IPS-18c (cell line): ENCODE results near the gene TMIGD1.
"Not testable (repeated sequence)": the region's sequence is repeated elsewhere in the genome, so short reads cannot be mapped to it uniquely, and the experiment has no call there.

ENCODE experiments used
- H3K4me3 ChIP-seq: 2 replicates; pipeline ENCODE4 v1.7.0; 2013; ENCODE audit warnings: low read depth, mild to moderate bottlenecking, low read length, moderate library complexity; ENCODE audit not compliant: insufficient read depth
- H3K9me3 ChIP-seq: one replicate; pipeline ENCODE4 v1.6.1; 2013; ENCODE audit warnings: mild to moderate bottlenecking, low read length, moderate library complexity; ENCODE audit not compliant: control insufficient read depth, insufficient read depth

Gene TMIGD1

DNA sequence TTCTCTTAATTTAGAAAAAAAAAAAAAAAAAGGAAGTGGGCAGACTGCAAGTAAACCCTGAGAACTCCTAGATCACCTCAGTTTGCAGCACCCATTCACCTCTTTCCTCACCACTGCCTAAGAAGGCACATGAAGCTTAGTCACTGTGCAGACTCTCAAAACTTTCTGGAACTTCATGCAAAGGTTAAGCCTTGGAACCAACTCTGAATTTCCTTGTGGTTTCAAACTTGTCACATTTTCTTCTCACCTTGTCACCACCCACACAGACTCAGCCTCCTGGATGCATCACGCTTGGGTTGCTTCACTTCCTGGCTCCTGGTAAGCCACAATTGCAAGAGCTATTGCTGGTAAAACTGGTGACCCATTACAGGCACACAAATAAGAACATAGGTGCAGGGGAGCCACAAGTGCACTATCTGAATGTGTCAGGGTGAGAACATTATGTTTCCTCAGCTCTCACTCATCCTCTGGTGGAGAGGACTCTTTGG, 29.9 kb upstream of the TMIGD1 start:
- no peaks in the 10 kb centered on the region for H3K9me3 ChIP-seq
- no peak overlapping the region for H3K4me3 ChIP-seq

DNA sequence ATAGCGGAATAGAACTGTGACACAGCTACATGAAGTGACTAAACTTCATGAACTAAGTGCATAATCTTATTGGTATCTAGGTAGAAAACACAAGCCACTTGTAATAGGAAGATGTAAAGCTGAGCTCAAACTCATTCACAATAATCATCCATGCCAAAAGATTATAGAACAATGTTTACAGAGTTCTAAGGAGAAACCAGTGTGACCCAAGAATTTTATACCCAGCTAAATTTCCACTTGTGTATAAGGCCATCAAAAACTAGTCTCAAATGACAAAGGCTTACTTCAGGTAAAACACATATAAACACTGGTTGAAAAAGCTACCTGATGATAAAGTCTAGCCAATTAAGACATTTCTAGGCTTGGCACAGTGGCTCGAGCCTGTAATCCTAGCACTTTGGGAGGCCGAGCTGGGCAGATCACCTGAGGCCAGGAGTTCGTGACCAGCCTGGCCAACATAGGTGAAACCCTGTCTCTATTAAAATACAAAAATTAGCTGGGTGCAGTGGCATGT, 28.0 kb upstream of the TMIGD1 start:
- H3K4me3 ChIP-seq = no peak overlapping the region

DNA sequence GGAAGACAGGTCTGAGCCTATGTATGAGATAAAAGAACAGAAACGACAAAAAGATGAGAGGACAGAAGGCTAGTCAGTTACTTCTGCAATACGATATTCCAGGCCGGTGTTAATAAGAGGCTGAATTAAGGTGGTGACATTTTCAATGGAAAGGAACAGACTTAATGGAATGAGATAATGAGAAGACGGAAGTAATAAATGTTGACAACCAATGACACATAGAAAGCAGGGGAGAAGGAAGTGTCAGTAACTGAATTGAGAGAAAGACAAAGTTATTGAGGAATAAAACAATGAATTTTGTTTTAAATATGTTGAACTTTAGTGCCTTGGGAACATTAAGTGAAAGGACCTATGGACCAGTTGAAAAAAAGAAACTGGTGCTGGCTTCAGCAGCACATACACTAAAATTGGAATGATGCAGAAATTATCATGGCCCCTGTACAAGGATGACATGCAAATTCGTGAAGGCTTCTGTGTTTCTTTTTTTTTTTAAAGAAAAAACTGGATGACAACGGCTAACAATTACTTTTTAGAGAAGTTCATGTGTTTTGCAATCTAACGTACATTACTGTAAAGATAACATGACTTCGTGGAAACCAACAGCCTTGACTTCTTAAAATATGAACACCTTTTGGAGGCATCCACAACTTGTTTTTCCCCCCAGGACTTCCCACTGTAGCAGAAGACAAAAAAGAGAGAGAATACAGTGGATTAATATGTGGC, 26.4 kb upstream of the TMIGD1 start:
- no peak overlapping the region for H3K4me3 ChIP-seq

More for the DNA sequence above, 28.0 kb upstream of the TMIGD1 start:
- no peaks in the 10 kb centered on the region for H3K9me3 ChIP-seq

DNA sequence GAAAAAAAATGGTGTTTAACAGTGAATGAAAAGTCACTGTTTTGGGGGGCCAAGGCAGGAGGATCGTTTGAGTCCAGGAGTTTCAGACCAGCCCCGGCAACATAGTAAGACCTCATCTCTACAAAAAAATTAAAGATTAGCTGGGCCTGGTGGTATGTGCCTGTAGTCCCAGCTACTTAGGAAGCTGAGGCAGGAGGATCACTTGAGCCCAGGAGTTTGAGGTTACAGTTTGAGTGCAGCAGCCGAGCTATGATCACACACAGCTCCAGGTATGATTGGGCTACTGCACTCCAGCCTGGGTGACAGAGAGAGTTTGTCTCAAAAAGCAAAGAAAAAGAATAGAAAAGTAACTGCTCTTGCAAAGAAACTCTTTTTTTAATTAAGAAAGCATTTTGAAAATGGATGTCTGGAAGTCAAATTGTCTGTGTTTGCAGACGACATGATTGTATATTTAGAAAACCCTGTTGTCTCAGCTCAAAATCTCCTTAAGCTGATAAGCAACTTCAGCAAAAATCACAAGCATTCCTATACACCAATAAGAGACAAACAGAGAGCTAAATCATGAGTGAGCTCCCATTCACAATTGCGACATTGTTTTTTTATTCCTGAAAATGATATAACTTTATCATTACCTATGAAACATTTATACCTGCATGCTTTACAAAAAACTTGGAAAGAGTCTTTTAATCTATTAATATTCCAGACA, 24.4 kb upstream of the TMIGD1 start:
- Histone ChIP-seq H3K9me3 (no peaks in the 10 kb centered on the region), H3K4me3 (no peak overlapping the region)

More for the DNA sequence above, 26.4 kb upstream of the TMIGD1 start:
- H3K9me3 ChIP-seq = no peaks in the 10 kb centered on the region

DNA sequence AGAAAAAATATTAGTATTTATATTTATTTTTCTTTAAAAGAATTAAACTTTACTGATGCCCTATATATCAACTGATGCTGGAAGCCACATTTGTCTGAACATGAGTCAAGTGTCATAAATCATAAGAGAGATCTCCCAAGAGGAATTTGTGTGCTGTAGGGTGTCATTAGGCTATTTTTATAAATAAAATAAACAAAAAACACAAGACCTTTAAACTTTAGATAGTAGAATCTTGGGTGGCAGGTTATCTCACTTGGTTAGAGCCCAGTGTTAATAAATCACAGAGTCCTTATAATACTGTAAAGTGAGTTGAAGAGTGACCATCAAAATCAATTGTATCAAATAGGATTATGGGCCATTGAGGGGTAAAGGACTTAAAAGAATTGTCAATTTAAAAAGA, 23.6 kb upstream of the TMIGD1 start:
- Histone ChIP-seq H3K9me3 (no peaks in the 10 kb centered on the region), H3K4me3 (no peak overlapping the region)

DNA sequence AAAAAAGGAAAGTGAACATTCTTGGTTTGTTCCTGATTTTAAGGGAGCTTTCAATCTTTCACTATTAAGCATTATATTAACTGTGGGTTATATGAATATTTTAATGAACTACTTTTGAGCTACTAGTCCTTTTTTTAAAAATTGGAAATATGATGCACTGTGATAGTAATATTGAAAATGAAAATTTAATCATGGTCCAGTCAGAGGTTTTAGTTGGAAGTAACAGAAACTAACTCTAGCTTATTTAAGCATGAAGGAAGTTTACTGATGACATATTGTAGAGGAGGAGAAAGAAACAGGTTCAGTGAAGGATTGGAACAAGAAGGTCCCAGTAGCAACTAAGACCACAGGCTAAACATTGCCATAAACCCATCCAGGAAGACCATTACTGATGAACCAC, 20.8 kb upstream of the TMIGD1 start:
- Histone ChIP-seq H3K9me3 (no peaks in the 10 kb centered on the region), H3K4me3 (no peak overlapping the region)

DNA sequence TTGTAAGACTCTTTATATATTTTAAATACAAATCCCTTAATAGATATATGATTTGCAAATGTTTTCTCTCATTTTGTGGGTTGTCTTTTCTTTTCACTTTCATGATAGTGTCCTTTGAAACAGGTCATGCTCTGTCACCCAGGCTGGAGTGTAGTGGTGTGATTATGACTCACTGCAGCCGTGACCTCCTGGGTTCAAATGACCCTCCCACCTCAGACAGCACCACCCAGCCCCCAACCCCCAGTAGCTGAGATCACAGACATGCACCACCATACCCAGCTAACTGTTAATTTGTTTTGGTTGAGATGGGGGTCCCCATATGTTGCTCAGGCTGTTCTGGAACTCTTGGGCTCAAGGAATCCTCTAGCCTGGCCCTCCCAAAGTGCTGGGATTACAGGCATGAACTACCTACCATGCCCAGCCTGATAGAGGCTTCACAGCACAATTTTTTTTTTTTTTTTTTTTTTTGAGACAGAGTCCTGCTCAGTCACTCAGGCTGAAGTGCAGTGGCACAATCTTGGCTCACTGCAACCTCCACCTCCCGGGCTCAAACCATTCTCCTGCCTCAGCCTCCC, 18.5 kb upstream of the TMIGD1 start:
- H3K9me3 ChIP-seq = no peaks in the 10 kb centered on the region
- no peak overlapping the region for H3K4me3 ChIP-seq

DNA sequence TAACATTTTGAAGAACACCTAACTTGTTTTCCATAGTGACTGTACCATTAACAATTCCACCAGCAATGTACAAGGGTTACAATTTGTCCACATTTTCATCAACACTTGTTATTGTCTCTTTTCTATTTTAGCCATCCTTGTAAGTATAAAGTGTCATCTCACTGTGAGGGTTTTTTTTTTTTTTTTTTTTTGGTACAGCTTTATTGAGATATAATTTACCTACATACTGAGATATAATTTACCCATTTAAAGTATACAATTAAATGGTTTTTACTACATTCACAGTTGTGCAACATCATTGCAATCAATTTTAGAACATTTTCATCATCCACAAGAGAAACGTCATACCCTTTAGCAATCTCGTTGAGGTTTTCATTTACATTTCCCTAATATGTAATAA, 17.9 kb upstream of the TMIGD1 start:
- Histone ChIP-seq H3K9me3 (no peaks in the 10 kb centered on the region), H3K4me3 (no peak overlapping the region)

DNA sequence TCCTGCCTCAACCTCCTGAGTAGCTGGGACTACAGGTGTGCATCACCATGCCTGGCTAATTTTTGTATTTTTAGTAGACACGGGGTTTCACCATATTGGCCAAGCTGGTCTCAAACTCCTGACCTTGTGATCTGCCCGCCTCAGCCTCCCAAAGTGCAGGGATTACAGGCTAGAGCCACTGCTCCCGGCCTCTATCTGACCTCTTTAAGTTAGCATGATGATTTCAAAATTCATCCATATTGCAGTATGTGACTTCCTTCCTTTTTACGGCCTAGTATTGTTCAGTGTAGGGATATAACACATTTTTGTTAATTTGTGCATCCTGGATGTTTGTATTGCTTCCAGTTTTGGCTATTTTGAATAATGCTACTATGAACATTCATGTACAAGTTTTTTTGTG, 17.4 kb upstream of the TMIGD1 start:
- H3K9me3 ChIP-seq, H3K4me3 ChIP-seq: not testable (repeated sequence)

DNA sequence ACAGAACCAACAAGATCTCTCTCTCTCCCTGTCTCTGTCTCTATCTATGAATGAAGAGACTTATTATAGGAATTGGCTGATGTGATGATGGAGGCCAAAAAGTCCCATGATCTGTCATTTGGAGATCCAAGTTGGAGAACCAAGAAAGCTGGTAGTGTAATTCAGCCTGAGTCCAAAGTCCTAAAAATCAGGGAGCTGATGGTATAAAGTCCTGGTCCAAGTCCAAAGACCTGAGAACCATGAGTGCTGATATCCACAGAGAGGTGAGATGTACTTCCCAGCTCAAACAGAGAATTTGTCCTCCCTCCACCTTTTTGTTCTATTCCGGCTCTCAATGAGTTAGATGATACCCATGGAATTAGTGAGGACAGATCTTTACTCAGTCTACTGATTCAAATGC, 15.4 kb upstream of the TMIGD1 start:
- Histone ChIP-seq H3K4me3 (no peak overlapping the region), H3K9me3 (no peaks in the 10 kb centered on the region)

DNA sequence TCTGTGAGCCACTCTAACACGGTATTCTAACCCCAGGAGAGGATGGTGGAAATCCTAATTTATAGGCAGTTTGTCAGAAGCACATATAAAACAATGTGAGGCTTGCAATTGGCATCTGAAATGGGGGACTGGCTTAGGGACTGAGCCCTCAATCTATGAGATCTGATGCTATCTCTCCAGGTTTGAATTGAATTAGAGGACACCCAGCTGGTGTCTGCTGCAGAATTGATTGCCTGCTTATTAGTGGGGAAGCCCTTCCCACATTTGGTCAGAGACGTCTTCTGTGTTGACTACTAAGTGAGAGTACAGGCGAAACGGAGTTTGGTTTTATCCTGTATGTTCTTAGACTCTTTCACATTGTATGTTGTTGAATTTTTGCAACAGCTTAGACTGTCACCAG, 13.6 kb upstream of the TMIGD1 start:
- Histone ChIP-seq H3K9me3 (no peaks in the 10 kb centered on the region), H3K4me3 (no peak overlapping the region)

DNA sequence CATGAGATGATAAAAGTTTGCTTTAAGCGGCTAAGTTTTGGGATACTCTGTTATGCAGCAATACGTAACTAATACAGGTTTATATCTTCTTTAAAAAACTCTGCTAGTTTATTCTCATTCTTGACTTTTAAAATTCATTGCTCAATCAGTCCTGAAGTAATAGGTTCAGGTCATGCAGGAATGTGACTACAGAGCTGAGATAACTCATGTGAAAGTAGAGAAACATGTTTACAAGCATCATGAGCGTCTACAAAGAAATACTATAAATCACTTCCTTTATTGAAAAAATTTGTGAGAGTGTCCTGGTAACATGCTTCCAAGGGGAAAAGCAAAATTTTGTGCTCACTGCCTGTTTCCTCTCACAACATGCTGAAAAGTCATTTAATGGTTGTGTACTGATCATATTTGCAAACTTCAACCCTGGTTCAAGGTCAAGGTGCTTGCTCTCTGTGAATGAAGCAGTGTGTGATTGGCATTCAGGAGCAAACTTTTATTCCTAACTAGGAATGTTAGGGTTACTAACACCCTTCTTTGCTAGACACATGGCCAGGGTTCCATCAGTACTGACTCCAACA, 12.5 kb upstream of the TMIGD1 start:
- Histone ChIP-seq H3K4me3 (no peak overlapping the region), H3K9me3 (no peaks in the 10 kb centered on the region)

DNA sequence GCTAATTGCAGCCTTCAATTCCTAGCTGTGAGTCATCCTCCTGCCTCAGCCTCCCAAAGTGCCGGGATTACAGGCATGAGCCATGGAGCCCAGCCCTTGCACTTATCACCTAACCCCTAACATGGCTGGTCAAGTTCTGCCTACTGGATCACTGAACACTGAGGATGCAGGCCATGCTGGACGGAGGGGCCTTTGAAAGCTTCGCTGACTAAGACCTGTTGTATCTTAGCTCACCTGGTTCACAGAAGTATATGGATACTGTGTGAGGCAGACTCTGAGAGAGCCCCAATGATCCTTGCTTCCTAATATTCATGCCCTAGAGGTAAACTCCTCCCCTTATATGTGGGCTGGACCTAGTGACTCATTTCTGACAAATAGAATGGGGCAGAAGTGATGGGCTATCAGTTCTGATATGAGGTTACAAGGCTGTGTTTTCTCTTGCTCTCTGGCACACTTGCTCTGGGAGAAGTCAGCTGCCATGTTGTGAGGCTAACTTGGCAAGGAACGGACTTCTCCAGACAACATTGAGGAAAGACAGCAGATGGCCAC, 11.7 kb upstream of the TMIGD1 start:
- no peak overlapping the region for H3K4me3 ChIP-seq
- H3K9me3 ChIP-seq = no peaks in the 10 kb centered on the region

DNA sequence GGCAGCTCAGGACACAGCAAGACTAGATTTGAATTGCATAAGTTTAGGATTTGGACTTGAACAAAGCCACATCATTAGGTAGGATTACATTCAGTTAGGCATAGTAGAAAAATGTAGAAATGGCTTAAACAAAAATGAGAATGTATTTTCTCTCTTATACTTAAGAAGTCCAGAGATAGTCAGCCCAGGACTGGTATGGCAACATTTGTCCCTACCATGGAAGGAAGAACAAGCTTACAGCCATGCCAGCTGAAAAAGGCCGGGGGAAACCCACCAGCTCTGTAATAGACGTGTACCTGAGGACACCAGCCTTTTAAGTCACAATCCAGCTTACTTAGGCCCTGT, 11.2 kb upstream of the TMIGD1 start:
- Histone ChIP-seq H3K9me3 (no peaks in the 10 kb centered on the region), H3K4me3 (no peak overlapping the region)

DNA sequence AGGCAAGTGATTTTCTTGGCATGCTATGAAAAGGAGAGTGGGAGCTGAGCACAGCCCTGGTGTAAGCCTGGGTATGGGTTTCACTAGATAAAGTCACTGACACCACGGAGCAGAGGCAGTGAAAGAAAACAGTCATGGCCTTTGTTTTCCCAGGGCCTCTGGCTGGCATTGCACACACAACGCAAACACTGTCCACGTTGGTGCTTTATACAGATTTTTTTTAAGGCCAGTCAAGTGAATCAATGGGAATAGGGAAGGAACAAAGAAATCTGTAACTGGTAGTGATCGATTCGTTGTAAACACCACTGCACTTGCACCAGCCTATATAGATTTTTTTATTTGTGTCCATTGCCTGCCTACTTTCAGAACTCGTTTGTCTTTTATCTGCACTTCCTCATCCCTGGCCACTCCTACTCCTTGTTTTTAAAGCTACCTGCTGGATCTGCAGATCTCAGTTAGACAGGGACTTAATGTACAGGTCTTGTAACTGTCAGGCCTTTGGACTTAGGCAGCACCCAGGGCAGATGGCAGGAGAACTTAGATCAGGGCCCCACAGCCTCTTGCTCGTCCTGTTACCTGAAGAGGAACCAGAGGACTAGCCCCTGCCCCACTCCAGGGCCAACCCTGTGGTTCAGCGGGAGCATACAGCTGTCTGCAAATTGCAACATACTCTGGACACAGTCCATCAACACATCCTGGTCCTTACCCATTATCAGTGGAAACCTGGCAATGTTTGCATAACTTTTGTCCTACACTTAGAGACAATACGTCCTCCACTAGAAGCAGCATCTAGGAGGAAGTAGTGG, 10.6 kb upstream of the TMIGD1 start:
- no peak overlapping the region for H3K4me3 ChIP-seq
- no peaks in the 10 kb centered on the region for H3K9me3 ChIP-seq

DNA sequence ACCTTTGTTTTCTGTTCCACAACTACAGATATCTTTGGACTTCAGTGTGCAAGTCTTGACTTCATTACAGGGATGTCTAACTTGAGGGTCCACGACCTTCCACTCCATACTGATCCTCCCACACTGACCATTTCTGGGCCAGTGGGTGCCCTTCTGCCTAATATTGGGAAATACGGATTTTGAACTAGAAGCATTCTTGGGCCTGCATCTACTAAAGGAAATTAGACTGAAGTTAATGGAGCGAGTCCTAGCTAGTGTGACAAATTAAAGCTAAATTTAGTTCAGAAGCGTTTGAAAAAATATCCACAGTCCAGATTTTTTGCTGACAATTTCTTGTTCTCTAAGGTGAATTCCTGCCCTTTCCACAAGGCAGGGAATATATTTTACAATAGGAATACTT, 9.9 kb upstream of the TMIGD1 start:
- Histone ChIP-seq H3K4me3 (no peak overlapping the region), H3K9me3 (no peaks in the 10 kb centered on the region)

DNA sequence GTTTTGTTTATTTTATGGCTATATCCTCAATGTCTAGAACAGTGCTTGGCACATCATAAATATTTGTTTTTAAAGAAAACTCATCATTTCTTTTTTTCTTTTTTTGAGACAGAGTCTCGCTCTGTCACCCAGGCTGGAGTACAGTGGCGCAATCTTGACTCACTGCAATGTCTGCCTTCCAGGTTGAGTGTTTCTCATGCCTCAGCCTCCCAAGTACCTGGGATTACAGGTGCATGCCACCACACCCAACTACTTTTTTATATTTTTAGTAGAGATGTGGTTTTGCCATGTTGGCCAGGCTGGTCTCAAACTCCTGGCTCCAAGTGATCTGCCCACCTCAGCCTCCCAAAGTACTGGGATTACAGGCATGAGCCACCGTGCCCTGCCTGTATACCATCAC, 9.4 kb upstream of the TMIGD1 start:
- H3K9me3 ChIP-seq = not testable (repeated sequence)

More for the DNA sequence above, 9.4 kb upstream of the TMIGD1 start:
- not testable (repeated sequence) for H3K4me3 ChIP-seq
